Stimulated activated CD8-positive, alpha-beta memory T cell treated with anti-CD3 and anti-CD28 coated beads, Interleukin-12 subunit alpha, Interleukin-12 subunit beta, amount 100 ng/mL, for 24 hours (primary cell): ENCODE results near the gene GRHL1.
"Not testable (repeated sequence)": the region's sequence is repeated elsewhere in the genome, so short reads cannot be mapped to it uniquely, and the experiment has no call there.

ENCODE experiments used
- DNase-seq: peaks from one replicate; pipeline ENCODE4 v3.0.0-alpha.2; 2020; ENCODE audit errors: extremely low read depth

GRHL1 gene

GRCh38 chr2:10009271-10009810 lies 57.8 kb downstream of the GRHL1 start:
- DNase-seq: no peak

GRCh38 chr2:10009811-10010781 lies 58.6 kb downstream of the GRHL1 start:
- no peak for DNase-seq

GRCh38 chr2:10010861-10011605 lies 59.5 kb downstream of the GRHL1 start:
- not testable (repeated sequence) for DNase-seq

GRCh38 chr2:10011606-10012325 lies 60.3 kb downstream of the GRHL1 start:
- not testable (repeated sequence) for DNase-seq

GRCh38 chr2:10012366-10012962 lies 61.0 kb downstream of the GRHL1 start:
- DNase-seq: not testable (repeated sequence)

GRCh38 chr2:10012963-10013461 lies 61.5 kb downstream of the GRHL1 start:
- DNase-seq: no peak

GRCh38 chr2:10013651-10014417 lies 62.3 kb downstream of the GRHL1 start:
- not testable (repeated sequence) for DNase-seq

GRCh38 chr2:10014418-10015190 lies 63.1 kb downstream of the GRHL1 start:
- DNase-seq: no peak

GRCh38 chr2:10015376-10015989 lies 64.0 kb downstream of the GRHL1 start:
- DNase-seq: not testable (repeated sequence)

GRCh38 chr2:10016001-10016801 lies 64.7 kb downstream of the GRHL1 start:
- DNase-seq: no peak

GRCh38 chr2:10016802-10017258 lies 65.3 kb downstream of the GRHL1 start:
- no peak for DNase-seq

- no peak for DNase-seq
Observed at GRCh38 chr2:10017313-10017941, 65.9 kb downstream of the GRHL1 start.

- no peak for DNase-seq
Observed at GRCh38 chr2:10019174-10019573, 67.7 kb downstream of the GRHL1 start.

GRCh38 chr2:10019602-10020400 lies 68.3 kb downstream of the GRHL1 start:
- no peak for DNase-seq

GRCh38 chr2:10022041-10022421 lies 70.5 kb downstream of the GRHL1 start:
- no peak for DNase-seq

GRCh38 chr2:10022445-10022844 lies 71.0 kb downstream of the GRHL1 start:
- DNase-seq: no peak
